K562 (cell line): ENCODE measurements around the gene TRAPPC12. TPM values are rescaled to one million over a fixed set of nuclear protein-coding genes. Genes with fewer than 3 reads are reported as not detected.

Experiments
- ATAC-seq: fragments of 200-7000 bp; cut with Tn5 transposase; 3 replicates; pipeline ENCODE4 v1.9.1; 2020; ENCODE audit warnings: moderate library complexity
- BruUV-seq: library from RNA; stranded (reverse); fragments of 400-500 nt; replicated peaks from 2 replicates; lab custom pipeline; 2021; lab: Mats Ljungman, UMichigan
- CTCF ChIA-PET: fragments of 300-600 bp; formaldehyde crosslinking; extraction: SDS; loops from one replicate; lab custom pipeline; 2021; ENCODE audit warnings: low intra/inter-chr PET ratio; lab: Yijun Ruan, JAX
- POLR2A ChIA-PET: fragments of 300-600, 350-650 bp; sonication (Branson Sonifier 250); formaldehyde crosslinking; extraction: SDS; loops from one replicate; lab custom pipeline; 2021; ENCODE audit warnings: antibody characterized with exemption, inconsistent platforms; lab: Yijun Ruan, JAX
- DNase-seq, 4 experiments: peaks; one replicate each; pipeline versions ENCODE4 v3.0.0 to v3.0.0-alpha.2; 2011 to 2018; ENCODE audit warnings: low spot score in 3 of 4, mixed read lengths in 3 of 4; ENCODE audit errors: extremely low read depth in 1 of 4
- FAIRE-seq: peaks from 2 replicates; lab custom pipeline; 2011; peaks lifted over from hg19 to GRCh38; lab: Jason Lieb, UNC
- H2AFZ ChIP-seq: 2 replicates; pipeline ENCODE4 v1.6.0; 2011; ENCODE audit warnings: low read depth, low read length, control low read depth, inconsistent platforms
- H3K27ac ChIP-seq: fragments of 200-600 bp; 3 replicates; pipeline ENCODE4 v1.8.0; 2011; ENCODE audit warnings: low read depth, mild to moderate bottlenecking, control low read depth, inconsistent platforms, low read length, moderate library complexity, mixed read lengths; ENCODE audit errors: extremely low read depth
- H3K27me3 ChIP-seq, 2 experiments: fragments of 300-600 bp in 1 of 2; 2 replicates in 1 of 2; 3 replicates in 1 of 2; pipeline versions ENCODE4 v1.6.0 to v1.8.0; 2011; ENCODE audit warnings: inconsistent platforms in 2 of 2, low read length in 2 of 2, mild to moderate bottlenecking in 1 of 2, mixed read lengths in 1 of 2, moderate library complexity in 1 of 2; ENCODE audit not compliant: control insufficient read depth in 2 of 2, insufficient read depth in 2 of 2
- H3K36me3 ChIP-seq: fragments of 300-600 bp; 3 replicates; pipeline ENCODE4 v1.8.0; 2011; ENCODE audit warnings: mild to moderate bottlenecking, low read length, inconsistent platforms; ENCODE audit not compliant: control insufficient read depth, insufficient read depth
- H3K4me1 ChIP-seq, 2 experiments: fragments of 200-600 bp in 1 of 2; replicated peaks in 1 of 2; 2 replicates in 1 of 2; 3 replicates in 1 of 2; pipeline versions ENCODE4 v1.5.1 to v1.8.0; 2011; ENCODE audit warnings: inconsistent platforms in 2 of 2, low read length in 2 of 2, mild to moderate bottlenecking in 1 of 2, mixed read lengths in 1 of 2, moderate library complexity in 1 of 2; ENCODE audit not compliant: control insufficient read depth in 2 of 2, insufficient read depth in 2 of 2
- H3K4me2 ChIP-seq: 2 replicates; pipeline ENCODE4 v1.6.1; 2011; ENCODE audit warnings: low read length, control low read depth, inconsistent platforms, mixed read lengths; ENCODE audit not compliant: insufficient read depth
- H3K4me3 ChIP-seq: fragments of 200-600 bp; sonication (generic), shearing (Covaris generic); 2 replicates; pipeline ENCODE4 v1.5.1; 2016; ENCODE audit warnings: control low read depth, inconsistent platforms
- H3K79me2 ChIP-seq: fragments of 200-600 bp; 3 replicates; pipeline ENCODE4 v1.8.0; 2011; ENCODE audit warnings: low read length, inconsistent platforms; ENCODE audit not compliant: control insufficient read depth, insufficient read depth
- H3K9ac ChIP-seq, 2 experiments: 2 replicates each; pipeline versions ENCODE4 v1.6.0 to v1.6.1; 2011; ENCODE audit warnings: low read depth in 2 of 2, low read length in 2 of 2, control low read depth in 1 of 2, inconsistent platforms in 1 of 2, mild to moderate bottlenecking in 1 of 2, mixed read lengths in 1 of 2; ENCODE audit not compliant: insufficient read depth in 1 of 2
- H3K9me1 ChIP-seq: one replicate; pipeline ENCODE4 v1.6.0; 2011; ENCODE audit warnings: inconsistent platforms, mild to moderate bottlenecking, low read length, moderate library complexity; ENCODE audit not compliant: control insufficient read depth, insufficient read depth
- H3K9me3 ChIP-seq: replicated peaks from 2 replicates; pipeline ENCODE4 v1.5.1; 2011; ENCODE audit warnings: low read depth, low read length, inconsistent platforms; ENCODE audit not compliant: control insufficient read depth, insufficient read depth
- H4K20me1 ChIP-seq: replicated peaks from 2 replicates; pipeline ENCODE4 v1.6.1; 2011; ENCODE audit warnings: low read length, inconsistent platforms, mixed read lengths; ENCODE audit not compliant: control insufficient read depth, insufficient read depth
- ASH1L ChIP-seq: fragments of 450-650 bp; IDR thresholded peaks from 2 replicates; pipeline ENCODE4 v1.6.1; 2018; ENCODE audit warnings: borderline replicate concordance, mild to moderate bottlenecking, low read depth; ENCODE audit not compliant: partially characterized antibody
- CBX3 ChIP-seq, 2 experiments: IDR thresholded peaks; 1 replicate in 1 of 2; 2 replicates in 1 of 2; pipeline ENCODE4 v1.6.1; 2012; ENCODE audit warnings: inconsistent platforms in 2 of 2, low read length in 2 of 2, borderline replicate concordance in 1 of 2, control low read depth in 1 of 2
- CHD2 ChIP-seq: IDR thresholded peaks from 2 replicates; pipeline ENCODE4 v1.6.1; 2011; ENCODE audit warnings: low read depth, low read length
- CTBP1 ChIP-seq: fragments of 450-650 bp; IDR thresholded peaks from 2 replicates; pipeline ENCODE4 v1.6.1; 2016; ENCODE audit warnings: borderline replicate concordance
- E2F8 ChIP-seq: fragments of 450-650 bp; IDR thresholded peaks from 2 replicates; pipeline ENCODE4 v1.7.1; 2018; ENCODE audit warnings: mild to moderate bottlenecking, low read depth; ENCODE audit not compliant: partially characterized antibody
- POLR2G ChIP-seq: fragments of 200-400 bp; formaldehyde crosslinking; IDR thresholded peaks from 2 replicates; pipeline ENCODE4 v1.6.1; 2017; ENCODE audit warnings: low read depth, mild to moderate bottlenecking, antibody characterized with exemption, low read length, moderate library complexity
- SMAD2 ChIP-seq: fragments of 150-350 bp; IDR thresholded peaks from 2 replicates; pipeline ENCODE4 v1.6.1; 2014; ENCODE audit warnings: low read depth, mild to moderate bottlenecking, low read length
- TBL1XR1 ChIP-seq, 2 experiments: IDR thresholded peaks; 2 replicates each; pipeline ENCODE4 v1.6.1; 2012; ENCODE audit warnings: improper control_type of control experiment in 2 of 2, low read length in 2 of 2, mild to moderate bottlenecking in 1 of 2
- VEZF1 ChIP-seq: fragments of 200-800 bp; sonication (Bioruptor generic); IDR thresholded peaks from 2 replicates; pipeline ENCODE4 v1.6.1; 2017; ENCODE audit warnings: missing genetic modification characterization, missing compliant biosample characterization
- ZNF121 ChIP-seq: sonication (generic); formaldehyde crosslinking; conservative IDR thresholded peaks from 2 replicates; pipeline ENCODE4 v1.8.0; 2022; ENCODE audit warnings: missing genetic modification reagents
- ZNF232 ChIP-seq: sonication (generic); formaldehyde crosslinking; IDR thresholded peaks from 2 replicates; pipeline ENCODE4 v1.8.0; 2022; ENCODE audit warnings: mild to moderate bottlenecking, missing genetic modification reagents
- WGBS: fragments of 100-300 bp; shearing (Covaris generic); methylation state at CpG from one replicate; pipeline ENCODE4 v1.1.6; 2016; ENCODE audit warnings: low coverage, mixed read lengths; ENCODE audit not compliant: insufficient coverage; ENCODE audit errors: missing lambda C conversion rate; 5-methylcytosine and 5-hydroxymethylcytosine counted together
- in situ Hi-C: fragments of 300-500 bp; cut with MboI; formaldehyde crosslinking; loops from 4 replicates; pipeline ENCODE4 v1.15.0; 2018; ENCODE audit warnings: inconsistent platforms, mixed read lengths
- intact Hi-C: fragments of 100-400 bp; cut with micrococcal nuclease; formaldehyde crosslinking; loops from 2 replicates; pipeline ENCODE4 v1.14.2; 2022
- polyA plus RNA-seq, 8 experiments: library from polyadenylated mRNA; depleted of rRNA in 4 of 8; stranded (reverse) in 5 of 8; unstranded in 3 of 8; fragments of >200 nt; fragmentation: Nextera tagmentation in 2 of 8; fragmentation: Illumina TruSeq in 1 of 8; extraction: Ambion mirVana in 2 of 8; extraction: Trizol in 1 of 8; gene quantifications; 2 replicates each; pipeline versions ENCODE4 v1.2.1 to v1.2.3, GENCODE V29; 2011 to 2014; ENCODE audit warnings: inconsistent platforms in 1 of 8, missing spikeins in 1 of 8
- total RNA-seq, 7 experiments: library from RNA; depleted of rRNA in 6 of 7; stranded (reverse); fragments of >200 nt in 6 of 7; fragmentation: Illumina TruSeq in 2 of 7; extraction: Trizol in 2 of 7; gene quantifications; 2 replicates each; pipeline versions ENCODE4 v1.2.1 to v1.2.3, GENCODE V29; 2011 to 2021; ENCODE audit warnings: low replicate concordance in 1 of 7

The TRAPPC12 gene
- total and polyA plus RNA-seq, 9 of the 15 experiments (the other 6 are each of a cell fraction or from before 2014, with no cell fraction given): 8.0 to 75.2 (median 39.1) TPM

GRCh38 chr2:3464401-3465005, 85.0 kb downstream of the TRAPPC12 start:
- Histone ChIP-seq H4K20me1 (0 out of 2 replicates have a peak, but pooled peaks cover 4% of the 10 kb centered on the region), H3K9ac (0 out of 4 replicates have a peak overlapping the region, but pooled peaks of 1 of the 2 experiments have one; percentile 8), H3K9me1 (no peaks in the 10 kb centered on the region), H3K4me2 (no peak overlapping the region), H3K36me3 (peaks cover 53% of the 10 kb centered on the region; the same call in 1 of the 3 replicates), H3K27me3 (no peaks in the 10 kb centered on the region), H3K4me1 (peaks cover 0 to 23% of the 10 kb centered on the region in 2 experiments; a peak in 2 of 5 replicates), H3K9me3 (no peaks in the 10 kb centered on the region), H3K79me2 (no peaks in the 10 kb centered on the region), H3K4me3 (no peak overlapping the region), H2AFZ (no peak overlapping the region), H3K27ac (no peak overlapping the region)
- TF ChIP-seq CTBP1: no peak
- 0 out of 2 replicates have a peak, but pooled peaks have one; percentile 30 for TF ChIP-seq POLR2G
- in situ Hi-C loops: no loop called here
- POLR2A ChIA-PET: interaction anchor here (0.6 to 0.7 kb wide), 2 partner anchors 13 to 84 kb away, joined by 3 read pairs; no protein-coding TSS in a partner anchor
- DNase-seq (no peak), FAIRE-seq (no peak), ATAC-seq (no peak)
- intact Hi-C loops: no loop called here
- 95% methylated on average over 16 of the region's 21 CpGs for WGBS
- BruUV-seq: no TSS peak
- CTCF ChIA-PET: no interaction called here

GRCh38 chr2:3465328-3465727, 85.8 kb downstream of the TRAPPC12 start:
- FAIRE-seq (no peak), DNase-seq (no peak), ATAC-seq (no peak)
- ChIA-PET POLR2A (interaction anchor here (0.6 kb wide), 3 partner anchors 14 to 612 kb away, joined by 3 to 4 read pairs (median 3); no protein-coding TSS in a partner anchor), CTCF (no interaction called here)
- H3K27me3 ChIP-seq: no peaks in the 10 kb centered on the region
- no peaks in the 10 kb centered on the region for H3K9me3 ChIP-seq
- no peak overlapping the region for H3K9ac ChIP-seq
- H3K79me2 ChIP-seq: no peaks in the 10 kb centered on the region
- H3K9me1 ChIP-seq: no peaks in the 10 kb centered on the region
- BruUV-seq: no TSS peak
- no peak overlapping the region for H3K4me3 ChIP-seq
- 92% methylated on average over 13 of the region's 28 CpGs for WGBS
- peaks cover 0 to 19% of the 10 kb centered on the region in 2 experiments; a peak in 2 of 5 replicates for H3K4me1 ChIP-seq
- TF ChIP-seq TBL1XR1 (IDR thresholded peaks at IDR 0.05; ENCODE audit: low read length in 2 of 2) (no peak), ZNF232 (CRISPR knock-in tag) (no peak), E2F8 (no peak), CHD2 (no peak), ASH1L (no peak), SMAD2 (no peak), VEZF1 (CRISPR knock-in tag) (no peak), CBX3 (IDR thresholded peaks at IDR 0.05; ENCODE audit: borderline replicate concordance in 1 of 2, low read length in 2 of 2) (no peak), ZNF121 (CRISPR knock-in tag) (no peak)
- TF ChIP-seq, all 486 proteins: peak for 0
- intact Hi-C loops: no loop called here
- in situ Hi-C loops: no loop called here
- Histone ChIP-seq H4K20me1 (0 out of 2 replicates have a peak, but pooled peaks cover 4% of the 10 kb centered on the region), H3K27ac (no peak overlapping the region), H3K36me3 (peaks cover 60% of the 10 kb centered on the region; the same call in 1 of the 3 replicates), H3K4me2 (no peak overlapping the region), H2AFZ (no peak overlapping the region)
